ENCODE measurements around the gene CDK10. TPM values are rescaled to one million over a fixed set of nuclear protein-coding genes. Genes with fewer than 3 reads are reported as not detected.

The CDK10 gene
- total RNA-seq (ENCODE audit: unreplicated experiment), result 83.2 TPM
- long read RNA-seq, transcript CDK10-202 (13 exons, 1,798 nt), result major isoform, 8 of 34 reads
- long read RNA-seq, partial matches to known transcripts, result 4 of 34 reads
- long read RNA-seq, other reads (novel, unspliced or antisense), result 22 of 34 reads

- H3K4me3 Mint-ChIP-seq (ENCODE audit: unreplicated experiment), result peak within 1 kb of the TSS; percentile 93
- peaks cover 46% of the 10 kb centered on the region for H3K36me3 Mint-ChIP-seq (ENCODE audit: low read depth, unreplicated experiment)
- H3K4me1 Mint-ChIP-seq (ENCODE audit: unreplicated experiment), result peaks cover 6% of the 10 kb centered on the region
- TF ChIP-seq CTCF (IDR thresholded peaks at IDR 0.05; ENCODE audit: unreplicated experiment), result no peak
- peak; percentile 96 for DNase-seq (ENCODE audit: low spot score)
- peaks cover 10% of the 10 kb centered on the region for H3K9me3 Mint-ChIP-seq (ENCODE audit: unreplicated experiment)
- H3K27ac Mint-ChIP-seq (ENCODE audit: unreplicated experiment), result peak within 1 kb of the TSS; percentile 48
- peaks cover 10% of the 10 kb centered on the region for H3K27me3 Mint-ChIP-seq (ENCODE audit: unreplicated experiment)
Observed at GRCh38 chr16:89686520-89687091, at the start of gene CDK10. CDK10 (plus strand) TSS chr16:89686689; CDS start chr16:89686711, 22 bp downstream.

GRCh38 chr16:89637379-89637778 lies 49.1 kb upstream of the CDK10 start:
- no peak overlapping the region for H3K27ac Mint-ChIP-seq (ENCODE audit: unreplicated experiment)
- peaks cover 4% of the 10 kb centered on the region for H3K27me3 Mint-ChIP-seq (ENCODE audit: unreplicated experiment)
- DNase-seq (ENCODE audit: low spot score), result no peak
- H3K36me3 Mint-ChIP-seq (ENCODE audit: low read depth, unreplicated experiment), result no peaks in the 10 kb centered on the region
- no peak for TF ChIP-seq CTCF (IDR thresholded peaks at IDR 0.05; ENCODE audit: unreplicated experiment)
- H3K4me1 Mint-ChIP-seq (ENCODE audit: unreplicated experiment), result peaks cover 10% of the 10 kb centered on the region
- no peaks in the 10 kb centered on the region for H3K9me3 Mint-ChIP-seq (ENCODE audit: unreplicated experiment)
- H3K4me3 Mint-ChIP-seq (ENCODE audit: unreplicated experiment), result no peak overlapping the region

- no peak for TF ChIP-seq CTCF (IDR thresholded peaks at IDR 0.05; ENCODE audit: unreplicated experiment)
- Mint-ChIP-seq H3K27me3 (ENCODE audit: unreplicated experiment) (peaks cover 9% of the 10 kb centered on the region), H3K9me3 (ENCODE audit: unreplicated experiment) (no peaks in the 10 kb centered on the region), H3K27ac (ENCODE audit: unreplicated experiment) (no peak overlapping the region), H3K4me3 (ENCODE audit: unreplicated experiment) (no peak overlapping the region), H3K4me1 (ENCODE audit: unreplicated experiment) (peaks cover 16% of the 10 kb centered on the region), H3K36me3 (ENCODE audit: low read depth, unreplicated experiment) (peaks cover under 1% of the 10 kb centered on the region)
- DNase-seq (ENCODE audit: low spot score), result no peak
Observed at GRCh38 chr16:89638455-89638854, 48.0 kb upstream of the CDK10 start.

GRCh38 chr16:89639385-89639784 lies 47.1 kb upstream of the CDK10 start:
- Mint-ChIP-seq H3K36me3 (ENCODE audit: low read depth, unreplicated experiment) (peaks cover 7% of the 10 kb centered on the region), H3K4me1 (ENCODE audit: unreplicated experiment) (peaks cover 16% of the 10 kb centered on the region), H3K27me3 (ENCODE audit: unreplicated experiment) (peaks cover 10% of the 10 kb centered on the region), H3K9me3 (ENCODE audit: unreplicated experiment) (no peaks in the 10 kb centered on the region), H3K4me3 (ENCODE audit: unreplicated experiment) (peak overlapping the region; percentile 56), H3K27ac (ENCODE audit: unreplicated experiment) (no peak overlapping the region)
- no peak for DNase-seq (ENCODE audit: low spot score)
- no peak for TF ChIP-seq CTCF (IDR thresholded peaks at IDR 0.05; ENCODE audit: unreplicated experiment)

- H3K4me3 Mint-ChIP-seq (ENCODE audit: unreplicated experiment), result no peak overlapping the region
- peaks cover 15% of the 10 kb centered on the region for H3K27me3 Mint-ChIP-seq (ENCODE audit: unreplicated experiment)
- no peak for DNase-seq (ENCODE audit: low spot score)
- H3K27ac Mint-ChIP-seq (ENCODE audit: unreplicated experiment), result no peak overlapping the region
- H3K4me1 Mint-ChIP-seq (ENCODE audit: unreplicated experiment), result peaks cover 20% of the 10 kb centered on the region
- peaks cover 19% of the 10 kb centered on the region for H3K36me3 Mint-ChIP-seq (ENCODE audit: low read depth, unreplicated experiment)
- TF ChIP-seq CTCF (IDR thresholded peaks at IDR 0.05; ENCODE audit: unreplicated experiment), result no peak
- H3K9me3 Mint-ChIP-seq (ENCODE audit: unreplicated experiment), result no peaks in the 10 kb centered on the region
Observed at GRCh38 chr16:89641458-89642119, 44.9 kb upstream of the CDK10 start.
